ENCODE results near the gene ACTR5.
A peak's percentile ranks its signal among the peaks of the same experiment; 100 is the strongest.

Gene ACTR5

DNA sequence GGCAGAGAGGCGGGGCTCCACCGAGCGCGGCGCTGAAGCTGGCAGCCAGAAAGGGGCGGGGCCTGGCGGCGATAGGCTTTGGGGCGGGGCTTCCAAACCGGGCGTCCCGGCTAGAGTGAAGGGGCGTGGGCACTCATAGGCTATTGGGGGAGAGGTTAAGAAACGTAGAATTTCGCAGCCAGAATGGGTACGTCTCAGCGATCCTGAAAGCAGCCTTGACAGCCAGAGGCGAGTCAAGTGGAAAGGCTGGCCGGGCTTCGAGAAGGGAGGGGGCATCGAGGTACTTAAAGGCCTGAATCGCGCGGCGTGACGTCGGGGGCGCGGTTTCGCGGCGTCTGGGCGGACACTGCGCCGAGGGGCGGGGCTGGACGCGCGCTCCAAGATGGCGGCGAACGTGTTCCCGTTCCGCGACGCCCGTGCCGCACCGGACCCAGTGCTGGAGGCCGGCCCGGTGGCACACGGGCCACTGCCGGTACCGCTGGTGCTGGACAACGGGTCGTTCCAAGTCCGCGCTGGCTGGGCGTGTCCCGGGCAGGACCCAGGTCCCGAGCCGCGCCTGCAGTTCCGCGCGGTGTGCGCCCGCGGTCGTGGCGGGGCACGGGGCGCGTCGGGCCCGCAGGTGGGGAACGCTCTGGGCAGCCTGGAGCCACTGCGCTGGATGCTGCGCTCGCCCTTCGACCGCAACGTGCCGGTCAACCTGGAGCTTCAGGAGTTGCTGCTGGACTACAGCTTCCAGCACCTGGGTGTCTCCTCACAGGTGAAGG, at the start of gene ACTR5:
Gene ACTR5, plus strand, starts transcription at position 364 of the 764 bp plus-strand sequence. Its CDS starts 19 bp downstream, at position 383.
- DNase-seq, result peak; percentile 97

DNA sequence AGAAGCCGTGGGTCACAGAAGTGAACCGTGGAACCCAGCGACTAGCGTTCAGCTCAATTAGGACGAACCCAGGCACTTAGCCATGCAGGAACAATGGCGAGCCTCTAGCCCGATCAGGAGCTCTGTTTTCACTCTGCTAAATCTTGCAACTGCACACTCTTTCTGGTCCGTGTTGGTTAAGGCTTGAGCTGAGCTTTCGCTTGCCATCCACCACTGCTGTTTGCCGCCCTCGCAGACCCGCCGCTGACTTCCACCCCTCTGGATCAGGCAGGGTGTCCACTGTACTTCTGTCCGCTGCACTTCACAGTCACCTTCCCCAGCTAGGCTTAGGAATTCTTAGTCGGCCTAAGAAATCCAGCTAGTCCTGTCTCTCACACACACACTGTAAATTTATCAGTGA, 49.7 kb upstream of the ACTR5 start:
- DNase-seq, result no peak

DNA sequence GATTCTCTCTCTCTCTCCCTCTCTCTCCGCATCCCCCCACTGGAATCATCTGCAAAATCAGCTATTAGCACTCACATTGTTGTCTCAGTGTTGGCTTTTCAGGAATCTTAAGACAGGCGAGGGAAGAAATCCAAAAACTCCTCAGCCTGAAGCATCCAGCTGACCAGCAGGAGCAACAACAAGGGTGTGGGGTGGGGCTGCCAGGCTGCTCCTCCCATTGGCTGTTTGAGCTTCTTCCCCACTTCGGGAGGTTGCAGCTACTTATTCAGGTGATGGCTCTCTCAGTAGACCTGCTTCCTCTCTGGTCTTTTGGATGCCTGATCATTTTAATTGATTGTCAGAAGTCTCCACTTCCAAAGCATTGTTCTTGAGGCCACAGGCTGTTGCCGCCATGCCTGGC, 48.1 kb upstream of the ACTR5 start:
- DNase-seq, result no peak

DNA sequence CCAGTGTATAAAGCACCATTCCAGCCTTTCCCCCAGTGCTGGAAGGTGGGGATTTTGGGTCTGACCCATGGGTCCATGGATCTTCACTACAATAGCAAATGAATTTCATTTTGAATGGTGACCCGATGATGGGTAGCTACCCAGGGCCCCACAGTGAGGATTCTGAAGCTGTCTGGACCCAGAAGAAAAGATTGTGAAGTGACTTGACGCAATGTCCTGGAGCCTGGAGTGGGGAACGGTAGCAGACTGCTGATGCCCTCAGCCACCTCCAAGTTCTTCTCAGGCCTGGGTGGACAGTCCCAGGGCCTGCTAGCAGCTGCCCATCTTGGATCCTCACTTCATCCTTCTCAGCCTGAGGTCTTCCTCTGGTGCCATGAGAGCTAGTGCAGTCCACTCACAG, 47.3 kb upstream of the ACTR5 start:
- no peak for DNase-seq

DNA sequence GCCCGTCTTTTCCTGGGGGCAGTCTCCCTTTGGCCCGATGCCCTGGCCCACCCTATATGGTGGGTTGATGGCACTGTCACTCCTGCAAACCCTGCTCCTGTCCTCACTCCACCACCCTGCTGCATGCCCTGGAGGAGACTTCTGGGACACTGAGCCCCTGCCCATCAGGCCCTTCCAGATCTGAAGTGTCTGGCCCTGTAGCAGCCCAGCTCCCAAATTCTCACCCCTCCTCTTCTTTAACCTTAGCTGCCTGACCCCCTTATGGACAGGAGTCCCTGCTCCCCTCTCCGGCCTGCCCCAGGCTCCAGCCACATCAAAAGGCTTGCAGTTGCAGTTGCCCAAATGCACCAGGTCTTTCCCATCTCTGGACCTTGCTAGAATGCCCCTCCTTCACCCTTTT, 44.7 kb upstream of the ACTR5 start:
- no peak for DNase-seq

DNA sequence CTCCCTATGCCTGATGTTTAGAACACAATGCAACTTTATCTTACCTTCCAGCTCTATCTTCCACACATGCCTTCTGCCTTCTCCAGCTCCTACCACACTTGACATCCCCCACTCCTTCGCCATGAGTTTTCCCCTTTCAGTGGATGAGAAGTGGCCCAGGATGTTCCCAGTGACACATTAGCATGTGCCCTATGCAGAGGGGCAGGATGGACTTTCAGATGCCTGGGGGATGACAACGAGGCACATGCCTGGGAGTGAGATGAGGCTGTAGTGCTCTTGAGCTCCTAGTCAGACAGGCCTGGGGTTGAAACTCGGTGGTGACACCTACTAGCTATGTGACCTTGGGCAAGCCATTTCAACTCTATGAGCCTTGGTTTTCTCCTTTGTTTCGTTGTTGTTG, 44.1 kb upstream of the ACTR5 start:
- no peak for DNase-seq

DNA sequence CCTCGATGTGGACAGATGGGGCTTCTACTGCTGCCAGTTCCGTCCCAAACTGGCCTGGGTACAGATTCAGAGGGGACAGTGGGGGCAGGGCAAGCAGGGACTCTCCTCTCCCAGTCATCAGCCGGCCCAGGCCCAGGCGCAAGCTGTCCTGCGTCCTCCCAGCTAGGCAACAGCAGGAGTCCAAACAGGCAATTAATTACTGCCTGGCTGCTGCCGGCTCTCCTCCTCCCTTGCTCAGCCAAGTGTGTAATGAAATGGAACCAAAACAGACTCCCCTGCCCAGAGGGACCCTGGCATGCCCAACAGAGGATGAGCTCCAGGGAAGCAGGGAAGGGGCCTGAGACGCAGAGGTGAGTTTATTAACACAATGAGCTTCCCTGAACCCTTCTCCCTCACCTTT, 41.8 kb upstream of the ACTR5 start:
- DNase-seq, result no peak

DNA sequence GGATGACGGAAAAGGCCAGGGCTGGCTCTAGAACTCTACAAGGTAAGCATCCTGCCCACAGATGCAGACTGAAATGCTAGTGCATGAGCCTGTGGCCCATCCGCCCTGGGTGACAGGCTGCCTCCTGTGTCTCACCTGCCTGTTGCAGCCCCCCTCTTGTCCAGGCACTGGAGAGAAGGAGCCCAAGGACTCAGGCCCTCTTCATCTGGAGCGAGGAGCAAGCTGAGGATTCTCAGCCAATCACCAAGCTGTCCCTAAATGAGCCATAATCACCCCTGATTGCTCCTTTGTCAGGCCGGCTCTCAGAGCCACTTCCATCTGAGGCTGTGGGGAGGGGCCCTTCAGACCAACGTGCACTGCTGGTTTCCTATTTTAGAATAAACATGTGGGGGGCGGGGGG, 34.0 kb upstream of the ACTR5 start:
- DNase-seq, result no peak

DNA sequence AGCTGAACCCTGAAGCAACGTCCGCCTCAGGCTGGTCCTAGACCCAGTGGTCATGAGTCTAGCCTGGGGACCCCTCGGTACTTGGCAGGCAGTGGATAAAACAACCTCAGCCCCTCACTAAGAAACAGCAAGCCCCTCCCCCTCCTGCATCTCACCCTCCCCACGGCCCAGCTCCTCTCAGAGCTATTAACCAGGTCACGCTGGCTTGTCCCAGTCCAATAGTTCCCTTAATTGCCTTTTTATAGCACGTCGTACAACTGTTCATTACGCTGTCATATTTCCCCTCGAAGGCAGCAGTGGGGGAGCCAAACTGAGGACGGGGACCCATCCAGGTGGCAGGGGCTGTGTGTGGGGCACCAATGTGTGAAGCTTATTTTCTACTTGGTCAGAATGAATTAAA, 32.6 kb upstream of the ACTR5 start:
- DNase-seq, result no peak

DNA sequence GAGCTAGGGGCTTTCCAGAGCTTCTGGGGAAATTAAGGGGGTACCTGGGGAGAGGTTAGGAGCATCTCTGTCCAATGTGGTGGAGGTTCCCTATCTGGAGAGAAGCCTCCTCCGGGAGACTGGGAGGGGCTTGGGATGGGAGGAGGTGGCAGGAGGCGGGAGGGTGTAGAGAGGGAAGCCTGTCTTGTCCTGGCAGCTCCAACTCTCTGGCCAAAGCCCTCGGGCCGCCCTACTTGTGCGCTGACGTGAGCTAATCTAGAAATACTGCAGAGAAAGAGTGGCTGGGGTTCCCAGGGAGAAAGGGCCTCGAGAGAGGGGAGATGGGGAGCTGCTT, 25.6 kb upstream of the ACTR5 start:
- DNase-seq, result no peak

DNA sequence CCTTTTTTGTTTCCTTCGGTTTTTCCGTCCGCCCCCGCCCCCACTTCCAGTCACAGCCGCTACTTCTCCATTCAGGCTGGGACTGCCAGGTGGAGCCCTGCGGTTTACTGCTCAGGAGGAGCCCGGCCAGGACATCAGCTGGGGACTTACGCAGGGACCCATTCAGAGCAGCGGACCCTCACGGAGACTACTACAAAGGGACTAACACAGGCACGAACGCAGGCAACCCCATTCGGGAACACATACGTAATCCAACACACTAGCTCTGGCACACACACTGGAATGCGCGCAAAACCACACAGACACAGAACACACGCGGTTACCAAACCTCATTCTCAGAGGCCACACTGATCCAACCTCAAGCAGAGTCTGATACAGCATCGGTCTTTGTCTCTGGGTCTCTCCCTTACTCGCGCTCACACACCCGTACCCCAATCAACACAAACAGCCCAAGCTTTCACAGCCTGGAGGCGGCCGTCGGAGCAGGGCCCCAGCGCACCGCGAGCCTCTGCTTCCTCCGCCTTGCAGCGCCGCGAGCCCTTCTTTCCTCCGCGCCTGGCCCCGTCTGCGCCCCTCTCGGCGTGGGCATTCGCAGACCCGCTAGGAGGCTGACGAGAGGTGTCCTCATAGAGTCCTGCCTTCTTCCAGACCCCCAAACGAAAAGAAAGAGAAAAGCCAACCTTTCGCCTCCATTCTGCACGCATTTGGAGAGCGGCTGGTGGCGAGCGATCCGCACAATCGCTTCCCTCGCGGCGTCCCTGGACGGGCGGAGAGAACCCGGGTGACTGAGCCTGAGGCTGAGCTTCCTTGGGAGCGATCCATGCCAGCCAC, 25.0 kb upstream of the ACTR5 start:
- DNase-seq, result no peak

DNA sequence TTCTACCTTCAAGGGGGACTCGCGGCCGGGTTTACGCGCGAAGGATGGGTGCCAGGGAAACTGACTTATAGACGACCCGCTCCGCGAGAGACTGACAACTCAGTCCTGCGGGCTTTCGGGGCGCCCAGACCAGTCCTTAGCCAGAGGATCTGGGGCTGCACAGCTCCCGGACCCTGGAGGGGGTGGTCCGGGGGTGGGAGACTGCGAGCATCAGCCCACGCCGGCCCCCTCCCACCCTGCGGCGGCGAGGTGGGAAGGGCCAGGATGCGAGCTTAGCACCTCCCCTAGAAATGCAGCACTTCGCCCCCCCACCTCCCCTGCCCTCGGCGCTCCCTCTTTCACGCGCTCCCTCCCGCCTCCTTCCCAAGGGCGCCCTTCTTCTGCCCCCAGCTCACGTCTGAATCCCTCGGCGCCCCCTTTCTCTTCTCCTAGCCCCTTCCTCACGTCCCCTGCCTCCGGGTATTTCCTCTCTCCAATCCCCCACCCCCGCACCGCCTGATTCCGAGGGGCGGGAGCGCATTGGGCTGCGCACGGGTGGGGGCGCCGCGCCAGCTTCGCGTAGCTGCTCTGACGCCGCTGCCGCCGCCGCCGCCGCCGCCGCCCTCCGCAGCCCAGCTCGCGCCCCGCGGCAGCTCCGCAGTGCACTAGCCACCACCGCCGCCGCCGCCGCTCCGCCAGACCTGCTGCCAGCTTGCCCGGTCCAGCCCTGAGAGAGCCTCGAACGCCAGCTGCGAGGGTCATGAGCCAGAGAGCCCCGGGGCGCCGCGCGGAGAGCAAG, 24.2 kb upstream of the ACTR5 start, which contains the start of gene SLC32A1:
Gene SLC32A1, plus strand, starts transcription at position 639 of the 778 bp plus-strand sequence. CDS start 239 bp downstream, outside the sequence.
- DNase-seq, result no peak

DNA sequence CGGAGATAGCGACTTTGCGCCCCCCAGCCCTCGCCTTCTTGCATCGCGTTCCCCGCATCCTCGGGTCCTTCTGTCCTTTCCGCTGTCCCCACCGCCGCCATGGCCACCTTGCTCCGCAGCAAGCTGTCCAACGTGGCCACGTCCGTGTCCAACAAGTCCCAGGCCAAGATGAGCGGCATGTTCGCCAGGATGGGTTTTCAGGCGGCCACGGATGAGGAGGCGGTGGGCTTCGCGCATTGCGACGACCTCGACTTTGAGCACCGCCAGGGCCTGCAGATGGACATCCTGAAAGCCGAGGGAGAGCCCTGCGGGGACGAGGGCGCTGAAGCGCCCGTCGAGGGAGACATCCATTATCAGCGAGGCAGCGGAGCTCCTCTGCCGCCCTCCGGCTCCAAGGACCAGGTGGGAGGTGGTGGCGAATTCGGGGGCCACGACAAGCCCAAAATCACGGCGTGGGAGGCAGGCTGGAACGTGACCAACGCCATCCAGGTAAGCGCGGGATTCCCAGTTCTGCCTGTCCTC, 23.6 kb upstream of the ACTR5 start:
- no peak for DNase-seq

DNA sequence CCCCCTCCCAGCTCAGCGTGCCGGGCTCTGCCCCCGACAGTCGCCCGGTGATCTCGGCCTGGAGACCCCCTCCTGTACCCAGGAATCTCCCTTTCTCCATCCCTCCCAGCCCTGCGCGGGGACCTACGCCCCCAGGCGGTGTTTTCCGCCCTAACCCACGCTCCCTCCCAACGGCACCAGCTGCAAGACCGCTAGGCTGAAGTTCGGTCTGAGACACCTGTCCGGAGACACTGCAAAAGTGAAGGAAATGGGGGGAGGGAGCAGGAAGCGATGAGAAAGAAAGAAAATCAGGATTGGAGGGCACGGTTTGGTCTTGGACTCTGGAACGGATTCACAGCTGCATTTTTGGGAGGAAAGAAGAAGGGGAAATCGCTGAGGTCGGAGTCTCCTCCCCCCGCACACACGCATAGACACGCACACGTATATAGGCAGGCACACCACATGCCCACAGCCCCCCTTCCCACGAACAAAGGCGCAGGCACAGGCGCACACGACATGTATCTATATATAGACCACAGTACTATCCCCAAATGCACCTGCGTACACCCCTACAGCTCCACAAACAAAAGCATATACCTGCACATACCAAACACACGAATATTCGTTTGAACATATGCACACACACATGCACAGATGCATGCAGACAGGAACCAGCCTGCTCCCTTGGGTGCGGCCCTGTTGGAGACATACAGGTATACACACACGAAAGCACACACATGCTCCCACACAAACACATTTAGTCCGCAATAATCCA, 22.9 kb upstream of the ACTR5 start:
- no peak for DNase-seq

DNA sequence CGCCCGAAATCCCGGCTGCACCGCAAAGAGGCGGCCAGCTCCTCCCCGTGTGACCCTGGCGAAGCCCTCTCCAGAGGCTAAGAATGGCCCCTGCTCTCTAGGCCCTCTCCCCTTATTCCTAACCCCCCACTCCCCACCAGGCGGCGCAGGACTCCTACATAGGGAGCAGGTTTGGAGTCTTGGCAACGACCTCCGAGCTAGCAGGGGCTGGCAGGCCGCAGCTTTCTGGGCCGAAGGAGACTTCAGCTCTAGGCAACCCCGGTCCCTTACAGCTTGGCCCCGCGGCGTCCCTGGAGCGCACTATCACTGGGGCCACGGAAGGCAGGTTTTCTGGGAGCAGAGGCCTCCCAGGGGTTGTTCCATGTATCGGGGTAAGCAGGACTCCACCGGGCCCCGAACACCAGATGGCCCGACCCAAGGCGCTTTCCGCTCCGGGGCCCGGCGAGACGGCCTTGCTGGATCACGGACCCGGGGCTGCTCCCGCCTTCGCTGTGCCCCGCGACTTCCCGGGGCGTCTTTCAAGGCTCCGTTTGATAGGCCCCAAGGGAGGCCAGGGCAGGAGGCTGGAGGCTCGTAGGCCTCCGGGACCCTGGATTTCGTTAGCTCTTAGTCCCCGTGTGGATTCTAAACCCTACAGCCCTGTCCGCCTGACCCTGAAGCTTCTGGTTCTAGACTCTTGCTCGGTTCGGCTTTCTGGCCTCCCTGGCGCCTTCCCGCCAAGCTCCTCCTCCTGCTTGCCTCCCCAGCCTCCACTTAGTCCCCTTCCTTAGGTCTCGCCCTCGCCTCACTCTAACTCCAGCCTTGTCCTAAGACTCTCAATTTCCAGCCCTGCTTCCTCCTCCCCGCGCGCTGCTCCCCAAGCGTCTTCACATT, 22.1 kb upstream of the ACTR5 start:
- DNase-seq, result no peak

DNA sequence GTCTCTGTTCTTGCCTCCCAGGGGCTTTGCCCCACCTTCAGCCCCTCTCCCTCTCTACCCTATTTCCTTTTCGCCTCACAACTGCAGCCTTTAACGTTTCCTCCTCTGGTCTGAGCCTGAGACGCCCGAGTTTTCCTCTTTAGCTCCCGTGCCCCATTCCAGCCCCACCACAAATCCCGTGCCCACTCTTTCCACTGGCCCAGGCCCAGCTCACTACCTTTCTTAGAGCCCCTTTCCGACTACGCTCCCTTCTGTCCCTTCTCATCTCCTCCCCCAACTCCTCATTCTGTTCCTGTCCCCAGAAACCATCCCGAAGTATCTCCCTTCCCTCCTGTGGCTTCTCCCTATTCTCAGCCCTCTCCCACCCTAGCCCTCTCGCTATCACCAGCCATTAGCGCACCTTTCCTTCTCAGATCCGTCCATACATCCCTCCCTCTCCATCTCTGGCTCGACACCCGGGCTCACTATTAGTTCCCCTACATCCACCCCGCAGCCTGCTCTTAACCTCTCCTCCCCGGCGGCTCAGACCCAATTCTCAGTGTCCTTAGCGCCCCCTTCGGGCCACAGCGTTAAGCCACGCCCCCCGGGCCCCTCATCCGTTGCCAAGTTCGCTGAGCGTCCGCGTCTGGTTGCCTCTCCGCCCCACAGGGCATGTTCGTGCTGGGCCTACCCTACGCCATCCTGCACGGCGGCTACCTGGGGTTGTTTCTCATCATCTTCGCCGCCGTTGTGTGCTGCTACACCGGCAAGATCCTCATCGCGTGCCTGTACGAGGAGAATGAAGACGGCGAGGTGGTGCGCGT, 21.3 kb upstream of the ACTR5 start:
- peak; percentile 48 for DNase-seq

DNA sequence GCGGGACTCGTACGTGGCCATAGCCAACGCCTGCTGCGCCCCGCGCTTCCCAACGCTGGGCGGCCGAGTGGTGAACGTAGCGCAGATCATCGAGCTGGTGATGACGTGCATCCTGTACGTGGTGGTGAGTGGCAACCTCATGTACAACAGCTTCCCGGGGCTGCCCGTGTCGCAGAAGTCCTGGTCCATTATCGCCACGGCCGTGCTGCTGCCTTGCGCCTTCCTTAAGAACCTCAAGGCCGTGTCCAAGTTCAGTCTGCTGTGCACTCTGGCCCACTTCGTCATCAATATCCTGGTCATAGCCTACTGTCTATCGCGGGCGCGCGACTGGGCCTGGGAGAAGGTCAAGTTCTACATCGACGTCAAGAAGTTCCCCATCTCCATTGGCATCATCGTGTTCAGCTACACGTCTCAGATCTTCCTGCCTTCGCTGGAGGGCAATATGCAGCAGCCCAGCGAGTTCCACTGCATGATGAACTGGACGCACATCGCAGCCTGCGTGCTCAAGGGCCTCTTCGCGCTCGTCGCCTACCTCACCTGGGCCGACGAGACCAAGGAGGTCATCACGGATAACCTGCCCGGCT, 20.6 kb upstream of the ACTR5 start:
- no peak for DNase-seq

DNA sequence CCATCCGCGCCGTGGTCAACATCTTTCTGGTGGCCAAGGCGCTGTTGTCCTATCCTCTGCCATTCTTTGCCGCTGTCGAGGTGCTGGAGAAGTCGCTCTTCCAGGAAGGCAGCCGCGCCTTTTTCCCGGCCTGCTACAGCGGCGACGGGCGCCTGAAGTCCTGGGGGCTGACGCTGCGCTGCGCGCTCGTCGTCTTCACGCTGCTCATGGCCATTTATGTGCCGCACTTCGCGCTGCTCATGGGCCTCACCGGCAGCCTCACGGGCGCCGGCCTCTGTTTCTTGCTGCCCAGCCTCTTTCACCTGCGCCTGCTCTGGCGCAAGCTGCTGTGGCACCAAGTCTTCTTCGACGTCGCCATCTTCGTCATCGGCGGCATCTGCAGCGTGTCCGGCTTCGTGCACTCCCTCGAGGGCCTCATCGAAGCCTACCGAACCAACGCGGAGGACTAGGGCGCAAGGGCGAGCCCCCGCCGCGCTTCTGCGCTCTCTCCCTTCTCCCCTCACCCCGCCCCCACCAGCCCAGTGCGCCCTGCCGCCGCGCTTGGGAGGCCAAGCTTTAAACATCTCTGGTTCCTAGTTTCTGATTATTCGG, 20.0 kb upstream of the ACTR5 start:
- DNase-seq, result no peak

DNA sequence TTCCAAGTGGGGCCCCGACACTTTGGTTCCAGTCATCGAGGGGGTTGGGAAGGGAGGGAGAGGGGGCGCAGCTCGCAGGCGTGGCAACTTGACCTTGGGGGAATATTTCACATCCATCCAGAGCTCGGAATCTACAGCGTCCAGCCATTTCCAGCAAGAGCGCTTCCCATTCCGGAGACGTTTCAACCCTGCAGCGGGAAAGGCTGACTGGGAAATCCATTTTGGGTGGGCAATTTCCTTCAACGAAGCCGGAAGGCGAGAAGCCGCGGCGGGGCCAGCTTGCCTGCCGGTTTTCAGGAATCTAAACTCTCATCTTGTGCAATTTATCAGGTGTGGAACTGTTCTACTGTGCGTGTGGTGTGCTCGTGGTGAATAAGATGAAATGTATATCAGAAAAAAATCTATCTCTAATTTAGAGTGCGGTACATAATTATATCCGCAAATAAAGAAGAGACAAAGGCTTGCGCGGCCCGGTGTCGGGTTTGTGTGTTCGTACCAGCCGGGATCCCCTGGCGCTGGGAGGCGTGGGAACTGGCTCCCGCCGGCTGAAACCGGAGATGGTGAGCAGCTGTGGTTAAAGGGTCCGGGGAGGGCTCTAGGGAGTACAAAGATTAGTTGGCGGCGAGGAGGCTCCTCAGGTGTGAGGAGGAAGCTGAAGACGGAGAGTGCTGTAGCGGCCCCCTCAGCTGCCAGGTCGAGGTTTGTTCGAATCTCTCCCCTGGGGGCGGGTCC, 19.2 kb upstream of the ACTR5 start:
- DNase-seq, result no peak

Data from activated T-cell treated with anti-CD3 and anti-CD28 coated beads for 4 hours (primary cell).